Measurements from ENCODE around the gene C1orf226.

DNA sequence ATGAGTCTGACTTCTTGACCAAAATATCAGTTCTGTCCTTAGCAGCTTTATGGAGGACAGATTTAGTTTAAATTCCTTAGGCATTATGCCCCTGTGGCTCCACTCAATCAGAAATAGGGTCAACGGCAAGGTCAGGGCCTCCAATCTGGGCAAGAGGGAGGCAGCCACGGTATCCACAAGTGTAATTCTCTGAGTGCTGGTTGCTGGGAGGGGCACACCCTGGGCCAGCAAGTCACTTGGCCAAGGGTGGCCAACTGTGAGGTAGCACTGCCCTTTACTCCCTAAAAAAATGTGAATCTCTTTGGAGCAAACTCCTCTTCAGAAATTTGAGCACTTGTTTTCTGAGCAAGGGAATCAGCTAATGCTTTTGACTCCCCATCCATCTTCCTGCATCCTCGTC is 17.7 kb upstream of the C1orf226 start:
- TF ChIP-seq MAX (IDR thresholded peaks at IDR 0.05) = no peak
- TF ChIP-seq EGR1 (IDR thresholded peaks at IDR 0.05; ENCODE audit: low read depth in 2 of 2) = no peak
- no peak for TF ChIP-seq CTCF (IDR thresholded peaks at IDR 0.05; ENCODE audit: low read depth, low read length, missing input control)
- TF ChIP-seq, protein P1, sequence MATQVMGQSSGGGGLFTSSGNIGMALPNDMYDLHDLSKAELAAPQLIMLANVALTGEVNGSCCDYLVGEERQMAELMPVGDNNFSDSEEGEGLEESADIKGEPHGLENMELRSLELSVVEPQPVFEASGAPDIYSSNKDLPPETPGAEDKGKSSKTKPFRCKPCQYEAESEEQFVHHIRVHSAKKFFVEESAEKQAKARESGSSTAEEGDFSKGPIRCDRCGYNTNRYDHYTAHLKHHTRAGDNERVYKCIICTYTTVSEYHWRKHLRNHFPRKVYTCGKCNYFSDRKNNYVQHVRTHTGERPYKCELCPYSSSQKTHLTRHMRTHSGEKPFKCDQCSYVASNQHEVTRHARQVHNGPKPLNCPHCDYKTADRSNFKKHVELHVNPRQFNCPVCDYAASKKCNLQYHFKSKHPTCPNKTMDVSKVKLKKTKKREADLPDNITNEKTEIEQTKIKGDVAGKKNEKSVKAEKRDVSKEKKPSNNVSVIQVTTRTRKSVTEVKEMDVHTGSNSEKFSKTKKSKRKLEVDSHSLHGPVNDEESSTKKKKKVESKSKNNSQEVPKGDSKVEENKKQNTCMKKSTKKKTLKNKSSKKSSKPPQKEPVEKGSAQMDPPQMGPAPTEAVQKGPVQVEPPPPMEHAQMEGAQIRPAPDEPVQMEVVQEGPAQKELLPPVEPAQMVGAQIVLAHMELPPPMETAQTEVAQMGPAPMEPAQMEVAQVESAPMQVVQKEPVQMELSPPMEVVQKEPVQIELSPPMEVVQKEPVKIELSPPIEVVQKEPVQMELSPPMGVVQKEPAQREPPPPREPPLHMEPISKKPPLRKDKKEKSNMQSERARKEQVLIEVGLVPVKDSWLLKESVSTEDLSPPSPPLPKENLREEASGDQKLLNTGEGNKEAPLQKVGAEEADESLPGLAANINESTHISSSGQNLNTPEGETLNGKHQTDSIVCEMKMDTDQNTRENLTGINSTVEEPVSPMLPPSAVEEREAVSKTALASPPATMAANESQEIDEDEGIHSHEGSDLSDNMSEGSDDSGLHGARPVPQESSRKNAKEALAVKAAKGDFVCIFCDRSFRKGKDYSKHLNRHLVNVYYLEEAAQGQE (IDR thresholded peaks at IDR 0.05) = no peak
- no peak for TF ChIP-seq HNF4A (conservative IDR thresholded peaks at IDR 0.05)
- no peak for TF ChIP-seq GABPA (IDR thresholded peaks at IDR 0.05 in 1 of 2, conservative IDR thresholded peaks at IDR 0.05 in 1 of 2)

Measured in liver (tissue), 3 donors.